ENCODE results near the gene CCDC157. TPM values are rescaled to one million over a fixed set of nuclear protein-coding genes. Genes with fewer than 3 reads are reported as not detected.

The CCDC157 gene
- total RNA-seq, 1 donor, result 2.9 TPM

DNA sequence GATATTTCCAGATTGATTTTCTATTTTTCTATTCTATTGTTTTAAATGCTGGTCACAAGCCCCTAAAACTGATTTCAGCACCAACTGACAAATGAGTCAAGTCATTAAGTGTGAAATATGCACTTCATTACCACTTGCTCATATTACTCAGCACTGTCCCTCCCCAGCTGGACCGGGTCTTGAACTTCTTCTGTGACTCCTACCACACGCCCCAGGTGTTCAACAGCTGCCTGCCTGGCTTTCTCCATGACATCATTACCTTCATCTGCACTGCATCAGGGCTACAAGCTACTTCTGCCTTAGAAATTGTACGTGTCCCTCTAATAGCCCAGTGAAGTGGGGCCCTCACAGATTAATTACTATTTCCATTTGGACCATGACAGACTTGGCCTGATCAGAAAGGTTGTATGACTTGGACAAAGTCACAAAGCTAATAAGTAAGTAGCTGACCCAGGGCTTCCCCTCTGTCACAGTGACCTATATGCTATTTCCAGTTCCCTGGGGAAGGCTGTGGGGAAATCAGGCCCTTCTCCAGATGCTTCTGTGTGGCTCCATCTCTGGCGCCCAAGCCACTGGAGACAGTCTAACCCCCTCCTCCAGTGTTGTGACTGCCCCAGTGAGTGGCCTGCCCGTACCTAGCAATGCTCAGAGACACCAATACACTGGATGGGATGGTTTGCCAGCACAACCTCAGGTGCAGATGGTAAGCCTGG, 48.1 kb upstream of the CCDC157 start:
- Histone ChIP-seq H3K79me2 (ENCODE audit: insufficient read depth, low read length) (peaks cover 86% of the 10 kb centered on the region), H2AFZ (ENCODE audit: low read length) (no peak overlapping the region)

DNA sequence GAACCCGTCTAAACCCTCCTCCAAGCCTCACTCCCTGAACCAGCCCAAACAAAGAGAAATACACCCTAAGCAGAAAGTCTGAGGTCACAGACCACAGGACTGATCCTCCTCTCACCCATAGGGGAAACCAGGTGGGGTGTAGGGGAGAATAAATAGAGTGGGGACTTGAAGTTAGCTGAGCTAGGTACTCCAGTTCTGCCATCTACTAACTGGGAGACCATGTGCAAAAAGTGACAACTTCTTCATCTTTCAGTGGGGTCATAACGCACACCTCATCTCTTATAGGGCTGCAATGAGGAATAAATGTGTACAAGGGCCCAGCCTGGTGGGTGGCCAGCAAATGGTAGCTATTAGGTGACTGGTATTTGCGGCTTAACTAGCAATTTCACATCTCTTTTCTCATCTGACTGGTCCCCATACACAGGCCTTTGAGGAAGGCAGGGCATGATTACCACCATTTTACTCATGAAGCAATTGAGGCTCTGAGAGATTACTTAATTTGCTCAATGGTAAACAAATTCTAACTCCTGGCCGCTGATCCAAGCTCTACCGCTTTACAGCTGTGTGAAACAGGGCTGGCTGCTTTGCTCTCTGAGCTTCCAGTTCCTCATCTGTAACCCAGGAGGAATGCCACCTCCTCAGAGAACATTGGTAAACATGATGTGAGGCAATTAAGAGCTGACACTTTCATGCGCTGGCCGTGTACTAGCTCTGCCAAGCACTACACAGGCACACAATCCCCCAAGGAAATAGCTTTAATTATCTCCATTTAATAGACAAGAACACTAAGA, 46.7 kb upstream of the CCDC157 start:
- Histone ChIP-seq H3K4me2 (ENCODE audit: insufficient read depth, low read length) (peak overlapping the region; percentile 69), H3K27ac (ENCODE audit: low read depth, low read length) (peak overlapping the region; percentile 72)
- DNase-seq (ENCODE audit: insufficient read length, low spot score, missing footprints), result peak; percentile 74

More for the DNA sequence above, 48.1 kb upstream of the CCDC157 start:
- no peaks in the 10 kb centered on the region for H3K27me3 ChIP-seq (ENCODE audit: insufficient read depth, low read length)
- H3K9me3 ChIP-seq (ENCODE audit: low read depth, low read length), result no peaks in the 10 kb centered on the region
- DNase-seq (ENCODE audit: insufficient read length, low spot score, missing footprints), result peak; percentile 70
- TF ChIP-seq, protein P1, sequence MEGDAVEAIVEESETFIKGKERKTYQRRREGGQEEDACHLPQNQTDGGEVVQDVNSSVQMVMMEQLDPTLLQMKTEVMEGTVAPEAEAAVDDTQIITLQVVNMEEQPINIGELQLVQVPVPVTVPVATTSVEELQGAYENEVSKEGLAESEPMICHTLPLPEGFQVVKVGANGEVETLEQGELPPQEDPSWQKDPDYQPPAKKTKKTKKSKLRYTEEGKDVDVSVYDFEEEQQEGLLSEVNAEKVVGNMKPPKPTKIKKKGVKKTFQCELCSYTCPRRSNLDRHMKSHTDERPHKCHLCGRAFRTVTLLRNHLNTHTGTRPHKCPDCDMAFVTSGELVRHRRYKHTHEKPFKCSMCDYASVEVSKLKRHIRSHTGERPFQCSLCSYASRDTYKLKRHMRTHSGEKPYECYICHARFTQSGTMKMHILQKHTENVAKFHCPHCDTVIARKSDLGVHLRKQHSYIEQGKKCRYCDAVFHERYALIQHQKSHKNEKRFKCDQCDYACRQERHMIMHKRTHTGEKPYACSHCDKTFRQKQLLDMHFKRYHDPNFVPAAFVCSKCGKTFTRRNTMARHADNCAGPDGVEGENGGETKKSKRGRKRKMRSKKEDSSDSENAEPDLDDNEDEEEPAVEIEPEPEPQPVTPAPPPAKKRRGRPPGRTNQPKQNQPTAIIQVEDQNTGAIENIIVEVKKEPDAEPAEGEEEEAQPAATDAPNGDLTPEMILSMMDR (IDR thresholded peaks at IDR 0.05; ENCODE audit: extremely low read depth, low read depth, low read length), result no peak
- H3K36me3 ChIP-seq (ENCODE audit: insufficient read depth, low read length), result peaks cover 7% of the 10 kb centered on the region
- H3K4me1 ChIP-seq (ENCODE audit: insufficient read depth, low read length), result peaks cover 68% of the 10 kb centered on the region
- no peak overlapping the region for H3K27ac ChIP-seq (ENCODE audit: low read depth, low read length)
- no peak overlapping the region for H3K4me3 ChIP-seq (ENCODE audit: insufficient read depth, low read length)
- H3K4me2 ChIP-seq (ENCODE audit: insufficient read depth, low read length), result no peak overlapping the region
- H4K20me1 ChIP-seq (ENCODE audit: insufficient read depth, low read length), result peaks cover 91% of the 10 kb centered on the region

DNA sequence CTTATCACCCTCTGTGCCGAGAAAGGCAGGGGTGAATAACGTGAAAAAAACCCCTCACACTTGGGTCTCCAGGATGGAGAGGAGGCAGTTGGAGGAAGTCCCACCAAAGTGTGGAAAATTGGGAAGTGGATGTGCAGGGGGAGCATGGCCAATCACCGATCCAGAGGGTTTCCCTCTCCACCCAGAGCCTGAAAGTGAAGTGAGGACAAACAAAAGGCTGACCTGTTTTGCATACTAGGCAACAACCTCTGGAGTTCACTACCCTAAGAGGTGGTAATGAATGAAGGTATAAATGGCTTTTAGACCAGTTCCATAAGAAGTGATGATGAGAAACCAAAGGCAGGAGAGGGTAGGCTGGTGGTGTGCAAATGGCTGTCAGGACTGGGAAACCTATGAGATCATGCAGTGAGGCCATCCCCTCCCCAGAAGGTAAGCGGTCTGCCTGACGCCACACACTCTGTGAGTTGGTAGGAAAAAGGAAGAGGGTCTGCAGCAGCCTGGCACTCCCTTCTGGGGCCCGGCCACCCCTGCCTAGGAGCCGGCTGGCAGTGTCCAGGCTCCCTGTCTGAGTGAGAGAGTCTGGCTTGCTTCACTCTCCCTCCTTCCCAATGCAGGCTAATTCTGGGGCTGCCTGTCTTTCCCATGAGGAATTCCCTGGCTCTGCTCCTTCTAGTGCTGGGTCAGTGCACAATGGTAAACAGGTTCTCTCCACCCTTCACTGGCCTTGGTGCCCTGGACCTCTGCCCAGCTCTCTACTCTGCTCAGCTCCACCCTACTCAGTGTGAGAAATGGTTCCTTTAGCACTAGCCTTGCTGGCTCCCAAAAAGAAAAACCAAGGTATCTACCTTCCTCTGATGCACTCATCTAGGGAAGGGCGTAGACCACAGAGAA, 45.7 kb upstream of the CCDC157 start:
- peaks cover 65% of the 10 kb centered on the region for H3K4me1 ChIP-seq (ENCODE audit: insufficient read depth, low read length)

More for the DNA sequence above, 46.7 kb upstream of the CCDC157 start:
- Histone ChIP-seq H3K4me3 (ENCODE audit: insufficient read depth, low read length) (no peak overlapping the region), H3K4me1 (ENCODE audit: insufficient read depth, low read length) (peaks cover 66% of the 10 kb centered on the region), H3K27me3 (ENCODE audit: insufficient read depth, low read length) (no peaks in the 10 kb centered on the region), H3K79me2 (ENCODE audit: insufficient read depth, low read length) (peaks cover 86% of the 10 kb centered on the region), H3K36me3 (ENCODE audit: insufficient read depth, low read length) (no peaks in the 10 kb centered on the region), H3K9me3 (ENCODE audit: low read depth, low read length) (no peaks in the 10 kb centered on the region), H4K20me1 (ENCODE audit: insufficient read depth, low read length) (peaks cover 87% of the 10 kb centered on the region), H2AFZ (ENCODE audit: low read length) (no peak overlapping the region)
- TF ChIP-seq, protein P1 (IDR thresholded peaks at IDR 0.05; ENCODE audit: extremely low read depth, low read depth, low read length), result no peak

More for the DNA sequence above, 45.7 kb upstream of the CCDC157 start:
- peaks cover 87% of the 10 kb centered on the region for H4K20me1 ChIP-seq (ENCODE audit: insufficient read depth, low read length)
- H2AFZ ChIP-seq (ENCODE audit: low read length), result no peak overlapping the region
- TF ChIP-seq, protein P1 (IDR thresholded peaks at IDR 0.05; ENCODE audit: extremely low read depth, low read depth, low read length), result no peak
- H3K27ac ChIP-seq (ENCODE audit: low read depth, low read length), result peak overlapping the region; percentile 72
- peak; percentile 88 for DNase-seq (ENCODE audit: insufficient read length, low spot score, missing footprints)
- H3K4me2 ChIP-seq (ENCODE audit: insufficient read depth, low read length), result peak overlapping the region; percentile 69
- H3K4me3 ChIP-seq (ENCODE audit: insufficient read depth, low read length), result peak overlapping the region; percentile 9
- no peaks in the 10 kb centered on the region for H3K9me3 ChIP-seq (ENCODE audit: low read depth, low read length)
- no peaks in the 10 kb centered on the region for H3K27me3 ChIP-seq (ENCODE audit: insufficient read depth, low read length)
- H3K79me2 ChIP-seq (ENCODE audit: insufficient read depth, low read length), result peaks cover 86% of the 10 kb centered on the region
- H3K36me3 ChIP-seq (ENCODE audit: insufficient read depth, low read length), result peaks cover 9% of the 10 kb centered on the region
